ENCODE data around the gene MCF2L.

DNA sequence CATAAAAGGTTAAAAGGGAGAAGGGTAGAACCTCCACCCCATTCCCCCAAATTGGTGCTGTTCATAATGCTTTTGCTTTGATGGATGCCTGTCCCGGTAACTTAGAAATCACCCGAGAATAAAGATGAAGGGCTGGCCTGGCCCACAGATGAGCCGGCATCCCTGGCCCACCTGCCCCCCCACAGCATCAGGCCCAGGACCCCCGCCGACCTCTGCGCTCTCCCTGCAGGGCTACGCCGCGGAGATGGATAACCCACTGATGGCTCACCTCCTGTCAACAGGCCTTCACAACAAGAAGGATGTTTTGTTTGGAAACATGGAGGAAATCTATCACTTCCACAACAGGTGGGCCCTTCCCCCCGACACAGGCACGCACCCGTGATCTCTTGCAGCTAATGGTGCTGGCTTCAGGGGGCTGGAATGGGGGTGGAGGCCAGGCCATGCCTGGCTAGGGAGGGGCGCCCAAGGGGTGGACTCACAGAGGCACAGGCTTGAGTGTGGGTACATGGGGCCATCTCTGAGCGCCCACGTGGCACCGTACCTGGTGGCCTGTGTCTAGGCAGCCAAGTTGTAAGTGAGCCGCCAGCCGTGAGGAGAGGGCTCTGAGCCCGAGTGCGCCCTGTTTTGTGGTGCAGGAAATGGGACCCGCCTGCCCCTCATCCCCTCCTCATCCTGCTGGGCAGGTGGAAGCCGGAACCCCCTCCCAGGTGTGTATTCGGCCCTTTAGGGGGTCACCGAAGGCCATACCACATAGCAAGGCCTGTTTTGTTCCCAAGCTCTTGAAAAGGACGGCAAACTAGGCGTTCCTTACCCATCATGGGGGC, 113.4 kb downstream of the MCF2L start:
- TF ChIP-seq, protein P1, sequence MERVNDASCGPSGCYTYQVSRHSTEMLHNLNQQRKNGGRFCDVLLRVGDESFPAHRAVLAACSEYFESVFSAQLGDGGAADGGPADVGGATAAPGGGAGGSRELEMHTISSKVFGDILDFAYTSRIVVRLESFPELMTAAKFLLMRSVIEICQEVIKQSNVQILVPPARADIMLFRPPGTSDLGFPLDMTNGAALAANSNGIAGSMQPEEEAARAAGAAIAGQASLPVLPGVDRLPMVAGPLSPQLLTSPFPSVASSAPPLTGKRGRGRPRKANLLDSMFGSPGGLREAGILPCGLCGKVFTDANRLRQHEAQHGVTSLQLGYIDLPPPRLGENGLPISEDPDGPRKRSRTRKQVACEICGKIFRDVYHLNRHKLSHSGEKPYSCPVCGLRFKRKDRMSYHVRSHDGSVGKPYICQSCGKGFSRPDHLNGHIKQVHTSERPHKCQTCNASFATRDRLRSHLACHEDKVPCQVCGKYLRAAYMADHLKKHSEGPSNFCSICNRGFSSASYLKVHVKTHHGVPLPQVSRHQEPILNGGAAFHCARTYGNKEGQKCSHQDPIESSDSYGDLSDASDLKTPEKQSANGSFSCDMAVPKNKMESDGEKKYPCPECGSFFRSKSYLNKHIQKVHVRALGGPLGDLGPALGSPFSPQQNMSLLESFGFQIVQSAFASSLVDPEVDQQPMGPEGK (CRISPR knock-in tag; IDR thresholded peaks at IDR 0.05; ENCODE audit: borderline replicate concordance), result no peak
- no peak for TF ChIP-seq ZNF8 (CRISPR knock-in tag; IDR thresholded peaks at IDR 0.05)
- no peak for TF ChIP-seq ZC3H10 (CRISPR knock-in tag; IDR thresholded peaks at IDR 0.05)
- no peak for TF ChIP-seq OSR1 (CRISPR knock-in tag; IDR thresholded peaks at IDR 0.05)
